T-helper 1 cell treated with Interleukin-12 subunit alpha and Interleukin-12 subunit beta and Interleukin-4 antibody, amounts not matched to agents 30 ng/mL and 1 ng/mL, for 36 hours (primary cell): Measurements from ENCODE around the gene LRRC1. TPM values are rescaled to one million over a fixed set of nuclear protein-coding genes. Genes with fewer than 3 reads are reported as not detected.
"Not testable (repeated sequence)": the region's sequence is repeated elsewhere in the genome, so short reads cannot be mapped to it uniquely, and the experiment has no call there.

Experiments used
- intact Hi-C: fragments of 100-400 bp; cut with micrococcal nuclease; formaldehyde crosslinking; loops from one replicate; pipeline ENCODE4 v1.15.1; 2024
- total RNA-seq: library from RNA; stranded (reverse); gene quantifications from 2 replicates; pipeline ENCODE4 v1.2.3, GENCODE V29; 2022

The LRRC1 gene
- total RNA-seq, 1 donor from 2014 or later: 4.4 TPM

DNA sequence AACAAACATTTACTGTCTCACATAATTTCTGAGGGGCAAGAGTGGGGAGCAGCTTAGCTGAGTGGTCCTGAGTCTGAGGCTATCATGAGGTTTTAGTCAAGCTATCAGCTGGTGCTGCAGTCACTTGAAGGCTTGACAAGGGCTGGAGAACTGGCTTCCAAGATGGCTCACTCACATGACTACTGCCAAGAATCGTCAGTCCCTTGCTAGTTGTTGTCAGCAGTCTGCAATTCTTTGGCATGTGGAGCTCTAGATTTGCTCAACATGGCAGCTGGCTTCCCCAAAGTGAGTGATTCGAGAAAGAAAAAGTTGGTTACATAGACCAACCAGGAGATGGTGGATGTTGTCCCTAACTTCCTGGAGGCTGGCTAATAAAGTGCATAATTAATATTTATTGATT is 2.8 kb upstream of the LRRC1 start:
- intact Hi-C loops: loop anchor here (2.0 to 10.0 kb wide), 4 partner anchors 300 to 1215 kb away; partner anchors contain the start of genes GSTA4, TMEM14A and TRAM2

DNA sequence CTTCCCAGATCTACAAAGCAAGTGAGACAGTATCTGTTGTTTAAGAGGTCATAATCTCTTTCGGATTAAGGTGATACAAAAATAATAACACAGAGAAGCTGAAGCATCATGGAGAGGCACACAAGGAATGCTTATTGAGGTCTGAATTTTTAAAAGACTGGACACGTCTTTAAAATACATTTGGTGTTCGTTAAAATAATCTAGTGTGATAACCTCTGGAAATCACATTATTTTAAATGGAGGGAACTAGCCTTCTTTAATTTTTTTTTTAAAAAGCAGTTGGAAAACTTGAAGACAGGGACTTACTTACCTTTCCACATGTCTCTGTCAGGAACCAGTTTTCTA is 1.9 kb upstream of the LRRC1 start:
- intact Hi-C loops: loop anchor here (1.0 to 10.0 kb wide), 6 partner anchors 52 to 1216 kb away; partner anchors contain the start of genes GSTA4, TMEM14A and TRAM2

DNA sequence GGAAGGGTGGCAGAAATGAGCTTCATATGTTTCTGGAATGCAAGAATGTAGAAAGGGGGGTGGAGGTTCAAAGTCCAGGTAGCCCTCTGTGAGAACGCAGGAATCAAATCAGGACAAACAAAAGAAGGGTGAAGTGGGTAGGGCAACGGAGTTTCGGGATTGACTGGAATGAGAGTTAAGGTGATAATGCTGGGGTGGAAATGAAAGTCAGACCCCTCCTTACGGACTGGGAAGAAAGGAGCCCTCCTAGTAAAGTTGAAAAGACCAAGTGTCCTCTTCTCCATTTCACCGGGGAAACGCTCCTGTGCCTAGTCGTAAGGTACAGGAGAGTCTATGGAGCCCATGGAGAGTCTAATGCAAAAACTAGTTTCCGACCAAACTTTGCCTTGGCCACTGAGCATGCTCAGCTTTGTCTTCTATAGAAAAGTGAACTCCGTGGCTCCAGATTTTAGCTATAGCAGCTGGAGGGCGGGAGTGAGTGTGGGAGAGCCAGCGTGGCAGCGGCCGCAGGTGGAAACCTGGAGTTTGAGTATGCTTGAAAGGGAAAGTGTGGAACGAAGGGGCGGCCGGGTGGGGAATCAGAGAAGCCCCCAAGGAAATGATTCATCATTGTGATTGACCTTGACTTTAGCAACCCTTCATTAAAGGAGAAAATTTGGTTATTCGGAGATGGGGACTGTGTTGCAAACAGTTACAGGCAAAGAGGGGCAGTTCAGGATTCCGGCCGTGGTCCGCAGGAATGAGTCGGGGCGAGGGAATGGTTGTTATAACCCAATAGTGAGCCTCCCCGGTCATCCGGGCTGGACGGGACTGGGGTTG is 1.3 kb upstream of the LRRC1 start:
- intact Hi-C loops: loop anchor here (1.0 to 10.0 kb wide), 13 partner anchors 52 to 1373 kb away; partner anchors contain the start of genes EFHC1, FBXO9, GSTA4 and TMEM14A

DNA sequence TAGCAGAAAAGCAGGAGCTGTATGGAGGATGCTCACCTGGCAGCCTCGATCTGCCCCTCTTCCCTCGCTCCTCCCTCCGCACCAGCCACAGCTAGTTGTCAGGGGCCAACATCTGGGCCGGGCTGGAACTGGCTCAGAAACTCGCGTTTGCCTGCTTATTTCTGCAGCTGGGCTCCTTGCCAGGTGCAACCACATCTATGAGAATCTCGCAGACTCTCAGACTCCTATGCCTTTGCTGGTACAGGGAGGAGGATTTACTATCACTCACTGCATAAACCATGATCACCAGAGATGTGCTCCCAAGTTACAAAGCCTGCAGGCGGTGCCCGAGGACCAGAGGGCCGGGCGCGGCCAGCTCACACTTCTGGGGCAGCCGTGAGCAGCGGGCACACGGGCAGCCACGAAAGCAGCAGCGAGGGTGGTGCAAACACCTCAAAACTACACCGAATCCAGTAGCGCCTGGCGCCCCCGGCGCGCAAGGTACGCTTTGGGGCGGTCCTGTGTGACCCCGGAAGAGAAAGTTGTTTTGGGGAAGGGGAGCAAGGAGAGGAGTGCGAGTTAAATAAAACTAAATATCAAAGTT is 577 bp upstream of the LRRC1 start:
- intact Hi-C loops: loop anchor here (1.0 to 10.0 kb wide), 10 partner anchors 61 to 1374 kb away; partner anchors contain the start of genes EFHC1, FBXO9, GSTA4 and TMEM14A

DNA sequence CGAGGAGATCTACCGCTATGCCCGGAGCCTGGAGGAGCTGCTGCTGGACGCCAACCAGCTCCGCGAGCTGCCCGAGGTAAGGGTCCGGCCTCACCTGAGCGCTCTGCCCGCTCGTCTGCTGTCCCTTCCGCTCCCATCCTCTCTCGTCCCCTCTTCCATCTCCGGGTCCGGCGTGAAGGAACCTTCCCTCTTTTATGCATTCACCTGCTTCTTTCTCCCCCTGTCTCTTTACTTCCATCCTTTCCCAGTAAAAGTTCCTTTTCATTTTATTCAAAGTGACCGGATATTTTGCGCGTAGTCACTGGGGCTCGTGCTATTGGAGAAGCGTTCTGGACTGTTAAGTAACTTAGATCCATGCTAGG is 516 bp downstream of the LRRC1 start:
- intact Hi-C loops: loop anchor here (2.0 to 10.0 kb wide), 3 partner anchors 161 to 1121 kb away; partner anchors contain the start of genes FBXO9 and TMEM14A

DNA sequence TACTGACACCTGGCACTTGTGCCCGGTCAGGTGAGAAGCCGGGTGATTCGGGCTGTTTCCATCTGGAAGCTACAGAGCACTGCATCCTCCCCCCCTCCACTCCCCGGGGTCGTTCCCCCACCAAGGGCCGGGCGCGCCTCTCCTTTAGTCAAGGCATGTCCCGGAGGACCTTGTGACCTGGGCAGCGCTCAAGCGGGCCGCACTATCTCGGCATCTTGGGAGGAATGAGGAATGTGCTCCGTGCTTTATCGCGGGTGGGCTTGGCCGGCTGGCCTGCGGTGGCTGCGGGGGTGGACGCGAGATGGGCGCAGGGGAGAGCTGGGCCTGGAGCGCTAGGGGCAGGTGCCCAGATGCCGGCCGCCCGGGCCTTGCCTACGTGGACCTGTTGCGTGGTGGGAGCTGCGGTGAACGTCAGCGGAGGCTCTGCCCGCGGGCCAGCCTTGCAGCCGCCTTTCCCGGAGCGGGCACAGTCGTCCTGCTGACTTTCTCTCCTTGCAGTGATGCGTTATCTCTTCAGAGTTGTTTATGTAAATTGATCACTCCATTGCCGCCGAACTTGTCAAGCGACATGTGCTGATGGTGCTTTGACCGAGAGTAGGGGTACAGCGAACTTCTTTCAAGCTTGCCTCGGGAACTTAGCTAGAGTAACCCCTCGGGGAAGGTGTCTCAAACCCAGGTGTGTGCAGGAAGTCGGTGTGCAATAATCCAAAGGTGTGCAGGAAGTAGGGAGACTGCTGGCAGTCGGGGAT is 1.1 kb downstream of the LRRC1 start:
- intact Hi-C loops: loop anchor here (2.0 to 10.0 kb wide), 3 partner anchors 161 to 1121 kb away; partner anchors contain the start of genes FBXO9 and TMEM14A

DNA sequence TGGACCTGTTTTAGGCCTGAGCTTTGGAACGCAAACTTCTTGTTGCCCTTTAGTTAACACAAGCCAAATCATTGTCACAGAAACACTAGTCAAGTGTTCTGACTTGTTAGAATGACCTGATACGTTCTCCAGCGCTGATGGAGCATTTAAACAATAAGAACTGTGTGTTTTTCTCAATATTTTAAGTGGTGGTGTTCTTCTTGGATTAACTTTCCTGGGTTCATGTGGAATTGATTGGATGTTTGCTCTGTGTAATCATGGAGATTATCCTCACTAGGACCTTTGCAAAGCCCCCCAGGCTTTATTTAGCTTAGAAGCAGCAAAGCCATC is 1.6 kb downstream of the LRRC1 start:
- intact Hi-C loops: loop anchor here (10.0 kb wide), 1 partner anchor 1122 kb away; the partner anchor contains the start of gene TMEM14A

DNA sequence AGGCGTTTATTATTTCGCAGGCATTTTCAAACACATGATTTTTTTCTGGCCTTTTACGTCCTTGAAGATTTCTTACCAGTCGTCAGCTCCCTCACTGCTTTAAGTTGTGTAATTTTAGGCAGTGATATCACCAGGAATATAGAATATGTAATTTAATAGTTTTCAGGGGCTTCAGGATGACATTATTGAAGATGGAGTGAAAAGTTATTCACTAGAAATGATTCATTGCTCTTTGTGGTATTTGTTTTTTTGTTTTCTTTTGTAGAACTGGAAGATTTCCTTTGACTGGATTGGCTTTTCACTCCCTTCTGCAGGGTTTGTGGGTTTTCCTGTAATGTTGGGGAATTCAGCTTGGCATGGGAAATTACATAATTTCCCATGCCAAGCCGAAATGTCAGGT is 2.0 kb downstream of the LRRC1 start:
- intact Hi-C loops: loop anchor here (10.0 kb wide), 1 partner anchor 1122 kb away; the partner anchor contains the start of gene TMEM14A

DNA sequence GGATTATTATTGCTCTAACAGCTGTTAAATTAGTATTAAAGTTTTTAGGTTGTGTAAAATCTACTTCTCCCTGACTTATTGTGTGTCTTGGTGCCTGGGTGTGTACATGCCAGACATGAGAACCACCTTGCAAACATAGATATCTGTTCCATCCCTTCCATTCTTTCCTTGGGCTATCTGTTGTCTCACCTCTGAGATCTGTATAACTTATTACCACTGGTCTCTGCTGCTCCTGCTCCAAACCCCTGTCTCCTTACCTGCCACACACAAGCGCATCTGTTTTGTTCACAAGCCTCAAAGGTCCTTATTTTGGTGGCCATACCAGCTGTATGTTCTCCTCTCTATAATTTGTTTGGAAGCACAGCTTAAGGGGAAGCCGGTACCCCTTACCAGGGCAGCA is 2.5 kb downstream of the LRRC1 start:
- intact Hi-C loops: loop anchor here (10.0 kb wide), 1 partner anchor 1123 kb away; the partner anchor contains the start of gene TMEM14A

DNA sequence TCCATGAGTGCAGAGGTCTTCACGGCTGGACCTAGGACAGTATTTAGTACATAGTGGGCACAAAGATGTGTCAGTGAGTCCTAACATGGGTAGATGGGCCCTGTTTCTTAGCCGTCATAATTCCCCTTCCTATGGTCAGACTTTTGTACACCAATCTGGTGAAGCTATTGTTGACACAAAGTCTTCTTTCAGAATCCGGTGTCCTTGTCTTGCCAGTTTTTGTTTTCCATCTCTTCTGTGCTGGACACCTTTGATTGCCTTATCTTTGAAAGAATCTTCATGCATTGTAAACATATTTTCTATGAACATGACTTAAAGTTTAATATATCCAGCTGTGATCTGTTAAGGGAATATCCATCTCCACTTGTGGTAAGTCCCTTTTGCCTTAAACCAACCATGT is 4.5 kb downstream of the LRRC1 start:
- intact Hi-C loops: loop anchor here (10.0 kb wide), 1 partner anchor 1125 kb away; the partner anchor contains the start of gene TMEM14A

DNA sequence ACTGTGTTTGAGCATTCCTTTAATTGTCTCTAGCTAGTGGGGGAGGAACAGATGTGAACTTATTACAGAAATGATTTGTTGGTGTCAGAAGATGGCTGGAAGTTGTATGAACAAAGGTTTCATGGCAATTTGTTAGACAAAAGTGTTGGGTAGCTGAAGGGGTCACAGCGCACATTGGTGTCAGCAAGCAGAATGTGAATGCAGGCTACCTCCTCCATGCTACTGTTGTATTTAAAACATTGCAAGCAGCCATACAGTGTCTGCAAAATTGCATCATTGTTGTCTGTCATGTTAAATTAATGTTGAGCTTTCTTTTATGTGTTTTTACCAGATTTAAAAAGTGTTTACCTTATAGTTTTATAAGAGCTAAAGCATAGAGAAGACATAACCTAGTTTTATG is 6.2 kb downstream of the LRRC1 start:
- intact Hi-C loops: no loop called here

DNA sequence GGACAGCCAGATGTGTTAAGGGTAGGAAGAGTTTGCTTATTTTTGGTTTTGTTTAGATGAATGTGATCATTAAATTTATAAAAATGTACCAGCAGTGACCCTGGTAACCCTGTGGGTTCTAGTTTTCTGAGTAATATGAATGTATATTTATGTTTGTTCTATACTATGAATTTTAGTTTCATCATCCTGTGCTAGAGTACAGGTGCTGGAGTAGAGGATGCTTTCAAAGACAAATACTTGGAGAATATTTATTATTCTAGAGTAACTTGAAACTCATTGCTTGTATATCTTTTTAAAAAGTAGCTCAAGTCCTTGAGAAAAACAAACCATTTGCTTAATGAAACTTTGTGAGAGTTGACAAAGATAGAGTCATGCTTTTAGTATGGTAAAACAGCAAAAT is 7.8 kb downstream of the LRRC1 start:
- intact Hi-C loops: no loop called here

DNA sequence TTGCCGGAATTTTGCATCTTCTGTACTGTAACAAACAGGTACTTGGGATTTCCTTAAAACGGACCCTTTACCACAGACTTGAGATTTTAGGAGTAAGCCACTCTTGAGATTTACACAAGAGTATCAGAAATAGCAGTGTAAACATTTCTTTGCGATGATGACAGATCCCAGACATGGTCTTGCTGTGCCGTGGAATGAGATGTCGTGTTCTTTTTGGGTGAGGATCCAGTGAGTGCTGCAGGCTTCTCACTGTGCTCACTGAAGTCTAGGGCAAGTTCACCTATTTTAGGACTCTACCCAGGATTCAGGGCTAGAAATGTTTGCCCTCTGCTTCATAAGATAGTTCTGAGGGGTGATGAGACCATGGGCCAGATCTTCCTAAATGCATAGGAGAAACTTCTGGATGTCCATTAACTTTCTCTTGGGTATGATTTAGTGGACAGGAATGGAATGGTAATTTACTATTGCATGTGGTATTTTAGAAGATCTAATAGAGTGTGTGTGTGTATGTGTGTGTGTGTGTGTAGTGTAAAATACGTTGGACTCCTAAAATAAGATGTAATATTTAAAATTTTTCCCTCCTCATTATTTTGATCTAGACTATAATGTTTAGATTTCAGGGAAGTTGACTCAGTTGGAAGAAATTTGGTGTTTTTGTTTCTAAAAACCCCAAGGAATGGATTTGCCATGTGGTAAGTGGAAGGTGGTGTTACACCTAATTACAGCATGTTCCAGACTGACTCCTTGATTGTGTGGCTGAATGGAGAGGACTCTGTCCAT is 8.5 kb downstream of the LRRC1 start:
- intact Hi-C loops: no loop called here

DNA sequence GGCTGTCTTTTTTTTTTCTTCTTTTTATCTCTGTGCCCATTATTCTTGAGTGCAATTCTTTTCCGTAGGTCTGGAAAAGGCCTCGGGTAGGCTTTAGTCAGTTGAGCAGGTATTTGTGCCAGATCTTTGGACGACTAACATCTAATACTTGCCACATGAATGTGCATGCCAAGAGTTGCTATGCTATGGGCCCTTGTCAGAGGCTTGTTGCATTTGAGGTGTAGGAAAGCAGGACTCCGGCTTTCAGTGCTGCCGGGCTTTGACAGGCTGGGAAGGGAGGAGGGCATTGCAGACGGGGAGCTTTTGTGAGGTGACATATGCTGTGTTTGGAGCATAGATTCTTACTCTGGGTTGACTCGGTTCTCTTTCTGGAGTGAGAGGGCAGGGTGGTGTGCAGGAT is 10.2 kb downstream of the LRRC1 start:
- intact Hi-C loops: no loop called here

DNA sequence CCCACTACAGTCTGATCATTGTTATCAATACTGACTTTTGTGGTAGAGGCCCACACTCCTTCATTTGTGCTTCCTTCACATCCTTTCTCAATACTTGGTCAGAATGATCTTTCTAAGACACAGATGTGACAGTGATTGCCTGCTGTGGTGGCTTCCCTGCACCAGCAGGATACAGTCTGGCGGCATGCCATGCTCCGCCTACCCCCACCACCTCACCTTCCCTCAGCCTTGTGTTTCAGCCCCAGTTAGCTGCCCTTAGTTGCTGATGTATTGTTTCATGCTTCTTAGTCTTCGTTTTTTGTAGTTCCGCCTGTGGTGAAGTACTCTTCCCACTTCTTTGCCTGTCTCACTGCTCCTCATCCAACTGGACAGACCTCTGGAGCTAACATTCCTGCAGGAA is 10.9 kb downstream of the LRRC1 start:
- intact Hi-C loops: no loop called here

DNA sequence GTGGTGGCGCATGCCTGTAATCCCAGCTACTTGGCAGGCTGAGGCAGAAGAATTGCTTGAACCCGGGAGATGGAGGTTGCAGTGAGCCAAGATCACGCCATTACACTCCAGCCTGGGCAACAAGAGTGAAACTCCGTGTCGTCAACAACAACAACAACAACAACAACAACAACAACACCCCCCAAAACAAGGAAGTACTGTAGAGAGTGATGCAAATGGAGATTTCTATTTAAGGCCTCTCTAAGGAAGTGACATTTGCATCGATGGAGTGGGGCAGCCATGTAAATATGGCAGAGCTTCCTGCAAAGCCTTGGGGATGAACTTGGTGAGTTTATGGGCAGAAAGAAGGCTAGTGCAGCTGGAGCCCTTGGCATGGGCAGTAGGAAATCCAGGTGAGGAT is 12.8 kb downstream of the LRRC1 start:
- intact Hi-C loops: not testable (repeated sequence)

DNA sequence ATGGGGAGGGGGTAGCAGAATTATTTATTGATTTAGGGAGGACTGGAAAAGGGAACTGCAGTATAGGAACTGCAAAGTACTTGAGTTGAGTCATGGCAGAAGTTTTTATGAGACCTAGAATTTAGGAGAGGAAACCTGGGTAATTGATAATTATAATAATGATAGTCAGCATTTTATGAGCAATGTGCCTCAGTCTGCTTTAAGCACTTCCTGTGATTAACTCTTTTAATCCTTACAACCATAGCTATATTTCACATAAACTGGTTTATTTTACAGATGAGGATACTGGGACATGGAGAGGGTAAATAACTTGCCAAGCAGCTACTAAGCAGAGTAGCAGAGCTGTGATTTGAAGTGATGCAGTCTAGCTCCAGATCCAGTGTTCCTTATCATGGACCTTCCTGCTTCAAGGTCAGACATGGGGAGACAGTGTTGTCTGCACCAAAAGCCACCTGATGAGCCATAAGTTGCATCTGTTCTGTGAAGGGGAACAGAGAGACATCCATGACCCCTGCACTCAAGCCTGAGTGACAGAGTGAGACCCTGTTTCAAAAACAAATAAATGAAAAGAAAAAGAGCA is 13.6 kb downstream of the LRRC1 start:
- intact Hi-C loops: no loop called here

DNA sequence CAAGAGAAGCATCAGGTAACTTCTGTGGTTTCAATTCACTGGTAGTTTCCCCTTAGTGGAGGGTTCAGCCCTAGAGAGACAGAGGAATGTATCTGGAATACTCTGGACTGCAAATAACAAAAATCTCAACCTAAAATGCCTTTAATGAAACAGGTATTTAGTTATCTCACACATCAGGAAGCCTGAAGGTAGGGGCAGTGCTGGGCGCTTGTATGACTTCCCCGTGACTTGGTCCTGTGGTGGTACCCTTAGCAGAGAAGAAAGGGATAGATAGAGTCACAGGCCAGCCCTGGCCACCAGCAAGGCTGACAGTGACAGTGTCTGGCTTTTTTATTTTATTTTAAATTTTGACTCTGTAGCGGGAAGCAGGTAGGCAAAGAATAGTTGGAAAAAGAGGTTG is 14.9 kb downstream of the LRRC1 start:
- intact Hi-C loops: no loop called here

DNA sequence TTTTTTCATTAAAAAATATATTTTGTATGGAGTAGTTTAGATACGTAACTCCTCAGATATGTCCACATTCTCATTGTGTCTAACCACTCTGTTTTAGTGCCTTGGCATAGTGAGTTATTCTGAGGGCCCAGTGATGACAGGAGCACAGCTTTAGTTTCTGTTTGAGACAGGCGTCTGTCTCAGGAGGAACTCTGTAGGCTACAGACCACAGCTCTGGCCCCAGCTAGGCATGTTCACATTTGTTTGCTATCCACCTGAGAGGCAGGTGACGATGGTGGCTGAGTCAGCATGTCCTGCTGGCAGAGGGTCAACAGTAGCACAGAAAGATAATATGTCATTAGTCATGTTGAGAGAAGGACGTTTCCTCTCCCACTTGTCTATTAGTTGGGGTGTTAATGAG is 16.3 kb downstream of the LRRC1 start:
- intact Hi-C loops: no loop called here

DNA sequence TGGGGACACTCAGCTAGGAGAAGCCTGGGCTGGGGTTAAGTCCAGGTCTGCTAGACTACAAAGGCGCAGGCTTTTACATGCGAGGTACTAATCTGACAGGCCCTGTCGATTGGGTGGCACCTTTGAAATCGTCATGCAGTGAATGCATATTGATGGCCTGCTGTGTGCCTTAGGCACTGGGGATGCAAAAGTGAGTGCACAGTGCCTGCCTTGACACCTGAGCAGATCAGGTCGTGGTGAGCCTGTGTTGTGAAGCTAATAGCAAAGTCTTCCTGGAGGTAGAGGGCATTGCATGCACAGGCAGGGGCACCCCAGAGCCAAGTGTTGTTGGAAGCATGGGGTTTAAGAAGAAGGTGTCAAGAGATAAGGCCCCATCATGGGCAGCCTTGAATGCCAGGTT is 16.9 kb downstream of the LRRC1 start:
- intact Hi-C loops: no loop called here

DNA sequence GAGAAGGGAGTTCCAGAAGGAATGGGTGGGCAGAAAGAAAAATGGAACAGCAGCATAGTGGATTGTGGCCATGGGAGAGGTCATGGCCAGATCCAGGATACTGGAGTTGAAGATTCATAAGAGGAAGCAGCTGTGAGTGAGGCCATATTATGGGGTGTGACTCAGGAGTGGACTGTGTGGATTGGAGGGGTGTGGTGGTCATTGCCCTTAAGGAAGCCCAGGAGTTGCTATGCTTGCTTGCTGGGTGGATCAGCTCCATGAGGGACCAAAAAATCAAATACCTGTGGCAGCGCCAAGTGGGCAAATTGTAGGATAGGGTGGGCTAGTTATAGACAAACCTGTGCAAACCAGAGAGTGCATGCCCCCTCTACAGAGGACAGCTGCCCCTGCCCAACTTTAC is 18.3 kb downstream of the LRRC1 start:
- intact Hi-C loops: no loop called here
